H1 (cell line): ENCODE measurements around the gene SLC39A11. TPM values are rescaled to one million over a fixed set of nuclear protein-coding genes. Genes with fewer than 3 reads are reported as not detected.

ENCODE experiments used
- CTCF ChIA-PET: fragments of 300-600 bp; sonication (Branson Sonifier 250); formaldehyde crosslinking; loops from one replicate; lab custom pipeline; 2021; ENCODE audit not compliant: partially characterized antibody; lab: Charles Lee
- POLR2A ChIA-PET: fragments of 300-600 bp; sonication (Branson Sonifier 250); formaldehyde crosslinking; loops from one replicate; lab custom pipeline; 2021; ENCODE audit warnings: inconsistent platforms; ENCODE audit not compliant: partially characterized antibody; lab: Charles Lee
- DNase-seq, 2 experiments: peaks; one replicate each; pipeline versions ENCODE4 v3.0.0 to v3.0.0-alpha.2; 2010 to 2022; ENCODE audit warnings: low spot score in 2 of 2, low read depth in 1 of 2, mixed read lengths in 1 of 2
- FAIRE-seq: peaks from 2 replicates; lab custom pipeline; 2011; peaks lifted over from hg19 to GRCh38; lab: Jason Lieb, UNC
- H2AFZ ChIP-seq: 2 replicates; pipeline ENCODE4 v1.8.1; 2012; ENCODE audit warnings: low read length, inconsistent platforms
- H2AK5ac ChIP-seq: 2 replicates; pipeline ENCODE4 v1.6.1; 2013; ENCODE audit warnings: low read depth, low read length
- H2BK120ac ChIP-seq: replicated peaks from 2 replicates; pipeline ENCODE3; 2013; ENCODE audit warnings: low read depth, low read length, inconsistent platforms
- H2BK12ac ChIP-seq: 2 replicates; pipeline ENCODE4 v1.6.1; 2013; ENCODE audit warnings: low read depth, low read length
- H2BK15ac ChIP-seq: 2 replicates; pipeline ENCODE4 v1.6.1; 2013; ENCODE audit warnings: low read length
- H2BK20ac ChIP-seq: 2 replicates; pipeline ENCODE4 v1.6.1; 2013; ENCODE audit warnings: low read length
- H2BK5ac ChIP-seq: 2 replicates; pipeline ENCODE4 v1.6.1; 2013; ENCODE audit warnings: low read depth, low read length
- H3K14ac ChIP-seq: 2 replicates; pipeline ENCODE4 v1.6.1; 2013; ENCODE audit warnings: inconsistent platforms; ENCODE audit not compliant: insufficient read length
- H3K18ac ChIP-seq: 2 replicates; pipeline ENCODE4 v1.6.1; 2013; ENCODE audit warnings: low read length; ENCODE audit errors: extremely low read depth
- H3K23ac ChIP-seq: 2 replicates; pipeline ENCODE4 v1.6.1; 2013; ENCODE audit warnings: inconsistent platforms; ENCODE audit not compliant: insufficient read length
- H3K23me2 ChIP-seq: 2 replicates; pipeline ENCODE4 v1.6.1; 2013; ENCODE audit warnings: low read depth, low read length
- H3K27ac ChIP-seq: 2 replicates; pipeline ENCODE4 v1.6.1; 2011; ENCODE audit warnings: low read depth, low read length, inconsistent platforms
- H3K27me3 ChIP-seq, 4 experiments: replicated peaks in 1 of 4; 1 replicate in 1 of 4; 2 replicates in 3 of 4; pipeline versions ENCODE4 v1.6.1 to v1.8.1; 2011 to 2013; ENCODE audit warnings: low read length in 3 of 4, mild to moderate bottlenecking in 3 of 4, inconsistent platforms in 2 of 4, mixed read lengths in 2 of 4, moderate library complexity in 1 of 4; ENCODE audit not compliant: control insufficient read depth in 3 of 4, insufficient read depth in 3 of 4; ENCODE audit errors: extremely low read depth in 1 of 4
- H3K36me3 ChIP-seq, 4 experiments: 2 replicates each; pipeline versions ENCODE4 v1.6.1 to v1.8.1; 2011 to 2013; ENCODE audit warnings: mild to moderate bottlenecking in 4 of 4, low read length in 3 of 4, moderate library complexity in 2 of 4, control low read depth in 1 of 4, inconsistent platforms in 1 of 4; ENCODE audit not compliant: insufficient read depth in 4 of 4, control insufficient read depth in 2 of 4
- H3K4ac ChIP-seq: replicated peaks from 2 replicates; pipeline ENCODE3; 2013; ENCODE audit warnings: low read length, low read depth, mixed read lengths, inconsistent platforms; ENCODE audit not compliant: insufficient read length
- H3K4me1 ChIP-seq, 4 experiments: replicated peaks in 1 of 4; 1 replicate in 1 of 4; 2 replicates in 3 of 4; pipeline versions ENCODE4 v1.6.1 to v1.8.1; 2011 to 2013; ENCODE audit warnings: low read length in 3 of 4, inconsistent platforms in 2 of 4, mixed read lengths in 1 of 4; ENCODE audit not compliant: insufficient read depth in 4 of 4, control insufficient read depth in 3 of 4
- H3K4me2 ChIP-seq, 2 experiments: 2 replicates each; pipeline versions ENCODE4 v1.6.1 to v1.8.1; 2011 to 2013; ENCODE audit warnings: low read depth in 2 of 2, low read length in 2 of 2, control low read depth in 1 of 2, inconsistent platforms in 1 of 2, mild to moderate bottlenecking in 1 of 2; ENCODE audit not compliant: insufficient read depth in 1 of 2
- H3K4me3 ChIP-seq, 4 experiments: fragments of 200-600, 300-600 bp in 1 of 4; sonication (generic), shearing (Covaris generic), sonication (Bioruptor Twin) in 1 of 4; 2 replicates each; pipeline versions ENCODE4 v1.5.1 to v1.8.1; 2011 to 2016; ENCODE audit warnings: low read length in 4 of 4, low read depth in 3 of 4, control low read depth in 2 of 4, inconsistent platforms in 2 of 4, mild to moderate bottlenecking in 2 of 4, mixed read lengths in 1 of 4, moderate library complexity in 1 of 4; ENCODE audit not compliant: insufficient read depth in 2 of 4; ENCODE audit errors: extremely low read depth in 1 of 4
- H3K56ac ChIP-seq: replicated peaks from 2 replicates; pipeline ENCODE3; 2013; ENCODE audit warnings: low read depth, mild to moderate bottlenecking, mixed read lengths, low read length, inconsistent platforms; ENCODE audit not compliant: insufficient read length
- H3K79me1 ChIP-seq: 2 replicates; pipeline ENCODE4 v1.6.1; 2013; ENCODE audit warnings: low read depth, low read length, control low read depth
- H3K79me2 ChIP-seq, 2 experiments: 2 replicates each; pipeline versions ENCODE4 v1.6.1 to v1.8.1; 2012 to 2013; ENCODE audit warnings: low read length in 2 of 2, mild to moderate bottlenecking in 2 of 2, inconsistent platforms in 1 of 2; ENCODE audit not compliant: insufficient read depth in 2 of 2, control insufficient read depth in 1 of 2
- H3K9ac ChIP-seq, 4 experiments: replicated peaks in 1 of 4; 1 replicate in 1 of 4; 2 replicates in 3 of 4; pipeline versions ENCODE4 v1.6.1 to v1.8.1; 2011 to 2013; ENCODE audit warnings: low read depth in 3 of 4, low read length in 3 of 4, control low read depth in 2 of 4, mild to moderate bottlenecking in 2 of 4, moderate library complexity in 2 of 4, inconsistent platforms in 1 of 4; ENCODE audit errors: extremely low read depth in 1 of 4
- H3K9me3 ChIP-seq, 2 experiments: 2 replicates each; pipeline versions ENCODE4 v1.6.1 to v1.8.1; 2012 to 2013; ENCODE audit warnings: mild to moderate bottlenecking in 2 of 2, moderate library complexity in 2 of 2, control low read depth in 1 of 2, inconsistent platforms in 1 of 2, low read depth in 1 of 2, low read length in 1 of 2, mixed read lengths in 1 of 2; ENCODE audit not compliant: insufficient read depth in 2 of 2
- H4K20me1 ChIP-seq, 2 experiments: replicated peaks in 1 of 2; 2 replicates each; pipeline versions ENCODE3 to v1.8.1; 2011 to 2013; ENCODE audit warnings: inconsistent platforms in 2 of 2, low read length in 2 of 2, mild to moderate bottlenecking in 1 of 2; ENCODE audit not compliant: insufficient read depth in 2 of 2, control insufficient read depth in 1 of 2
- H4K5ac ChIP-seq: 2 replicates; pipeline ENCODE4 v1.6.1; 2013; ENCODE audit warnings: low read length, low read depth, mixed read lengths, inconsistent platforms; ENCODE audit not compliant: insufficient read length
- H4K8ac ChIP-seq: 2 replicates; pipeline ENCODE4 v1.8.0; 2013; ENCODE audit warnings: mild to moderate bottlenecking, moderate library complexity, low read length, inconsistent platforms; ENCODE audit not compliant: insufficient read depth; ENCODE audit errors: extremely low read depth
- H4K91ac ChIP-seq: replicated peaks from 2 replicates; pipeline ENCODE3; 2013; ENCODE audit warnings: low read length, mixed read lengths, inconsistent platforms; ENCODE audit not compliant: insufficient read length
- POLR2A ChIP-seq, 2 experiments: IDR thresholded peaks; 1 replicate in 1 of 2; 2 replicates in 1 of 2; pipeline ENCODE4 v1.6.1; 2011; ENCODE audit warnings: low read depth in 2 of 2, low read length in 2 of 2, mild to moderate bottlenecking in 2 of 2; ENCODE audit errors: control extremely low read depth in 1 of 2
- TEAD4 ChIP-seq: IDR thresholded peaks from 2 replicates; pipeline ENCODE4 v1.6.1; 2012; ENCODE audit warnings: low read depth, low read length, inconsistent platforms, mixed read lengths
- WGBS, 2 experiments: shearing (Covaris generic) in 1 of 2; methylation state at CpG; one replicate each; pipeline versions ENCODE4 v1.1.6 to v1.1.7; 2013 to 2015; ENCODE audit warnings: low lambda C conversion rate in 2 of 2, mixed read lengths in 2 of 2, inconsistent platforms in 1 of 2, low coverage in 1 of 2, missing lambda C conversion rate in 1 of 2; ENCODE audit not compliant: insufficient replicate concordance in 2 of 2, insufficient coverage in 1 of 2, insufficient read length in 1 of 2; ENCODE audit errors: extremely low coverage in 1 of 2, missing lambda C conversion rate in 1 of 2; 5-methylcytosine and 5-hydroxymethylcytosine counted together
- polyA plus RNA-seq, 7 experiments: library from polyadenylated mRNA; depleted of rRNA in 3 of 7; stranded (reverse) in 5 of 7; unstranded in 2 of 7; fragments of >200 nt in 5 of 7; fragments of 200-250 nt in 2 of 7; gene quantifications; 1 replicate in 5 of 7; 2 replicates in 1 of 7; 4 replicates in 1 of 7; pipeline versions ENCODE4 v1.2.1 to v1.2.3, GENCODE V29; 2011 to 2013; ENCODE audit warnings: missing spikeins in 2 of 7, mixed read lengths in 2 of 7
- total RNA-seq: library from RNA; stranded (reverse); fragmentation: NEBNext Ultra II Directional; extraction: Animal tissue kit (Norgen Biotek cat#: 25700); gene quantifications from 2 replicates; pipeline ENCODE4 v1.2.1, GENCODE V29; 2021

SLC39A11 gene
- total and polyA plus RNA-seq, 2 of the 8 experiments (the other 6 are each of a cell fraction or from before 2014, with no cell fraction given) = 12.2 to 19.6 TPM

GRCh38 chr17:73062726-73063125 is 29.8 kb downstream of the SLC39A11 start:
- TF ChIP-seq TEAD4 = no peak
- TF ChIP-seq POLR2A (IDR thresholded peaks at IDR 0.05; ENCODE audit: control extremely low read depth in 1 of 2, low read depth in 2 of 2, low read length in 2 of 2) = no peak
- no peak overlapping the region for H4K91ac ChIP-seq
- no peak overlapping the region for H2BK20ac ChIP-seq
- no peak overlapping the region for H2AK5ac ChIP-seq
- H3K27ac ChIP-seq = no peak overlapping the region
- no peaks in the 10 kb centered on the region for H3K36me3 ChIP-seq
- H2BK5ac ChIP-seq = no peak overlapping the region
- no peak overlapping the region for H3K56ac ChIP-seq
- DNase-seq = no peak
- H2AFZ ChIP-seq = no peak overlapping the region
- no peak overlapping the region for H3K4ac ChIP-seq
- 0 out of 4 replicates have a peak, but pooled peaks cover 0 to 2% of the 10 kb centered on the region in 2 experiments for H3K9me3 ChIP-seq
- no peak overlapping the region for H4K5ac ChIP-seq
- no peak overlapping the region for H4K8ac ChIP-seq
- no peaks in the 10 kb centered on the region for H3K79me1 ChIP-seq
- no peak overlapping the region for H2BK15ac ChIP-seq
- WGBS, 2 experiments = 84% methylated on average over 5 of the region's 5 CpGs; no CpG with 5 or more reads in 1 of the 2 experiments
- ChIA-PET POLR2A (no interaction called here), CTCF (no interaction called here)
- H3K4me3 ChIP-seq = no peak overlapping the region
- no peak overlapping the region for H3K23ac ChIP-seq
- no peak overlapping the region for H3K9ac ChIP-seq
- FAIRE-seq = no peak
- H3K4me1 ChIP-seq = no peaks in the 10 kb centered on the region
- no peak overlapping the region for H3K14ac ChIP-seq
- H4K20me1 ChIP-seq = no peaks in the 10 kb centered on the region
- no peak overlapping the region for H2BK12ac ChIP-seq
- H3K27me3 ChIP-seq = no peaks in the 10 kb centered on the region
- H3K4me2 ChIP-seq = no peak overlapping the region
- H3K79me2 ChIP-seq = no peaks in the 10 kb centered on the region
- H2BK120ac ChIP-seq = no peak overlapping the region
- no peaks in the 10 kb centered on the region for H3K23me2 ChIP-seq
- no peak overlapping the region for H3K18ac ChIP-seq
